ENCODE data around the gene CTNNBL1.

CTNNBL1 gene

GRCh38 chr20:37912874-37913273, 219.0 kb downstream of the CTNNBL1 start:
- peaks cover 0 to 11% (median 0%) of the 10 kb centered on the region in 11 experiments; a peak in 6 of 22 replicates for H4K20me1 ChIP-seq
- no peak for TF ChIP-seq Cebpa-rat (IDR thresholded peaks at IDR 0.05)

DNA sequence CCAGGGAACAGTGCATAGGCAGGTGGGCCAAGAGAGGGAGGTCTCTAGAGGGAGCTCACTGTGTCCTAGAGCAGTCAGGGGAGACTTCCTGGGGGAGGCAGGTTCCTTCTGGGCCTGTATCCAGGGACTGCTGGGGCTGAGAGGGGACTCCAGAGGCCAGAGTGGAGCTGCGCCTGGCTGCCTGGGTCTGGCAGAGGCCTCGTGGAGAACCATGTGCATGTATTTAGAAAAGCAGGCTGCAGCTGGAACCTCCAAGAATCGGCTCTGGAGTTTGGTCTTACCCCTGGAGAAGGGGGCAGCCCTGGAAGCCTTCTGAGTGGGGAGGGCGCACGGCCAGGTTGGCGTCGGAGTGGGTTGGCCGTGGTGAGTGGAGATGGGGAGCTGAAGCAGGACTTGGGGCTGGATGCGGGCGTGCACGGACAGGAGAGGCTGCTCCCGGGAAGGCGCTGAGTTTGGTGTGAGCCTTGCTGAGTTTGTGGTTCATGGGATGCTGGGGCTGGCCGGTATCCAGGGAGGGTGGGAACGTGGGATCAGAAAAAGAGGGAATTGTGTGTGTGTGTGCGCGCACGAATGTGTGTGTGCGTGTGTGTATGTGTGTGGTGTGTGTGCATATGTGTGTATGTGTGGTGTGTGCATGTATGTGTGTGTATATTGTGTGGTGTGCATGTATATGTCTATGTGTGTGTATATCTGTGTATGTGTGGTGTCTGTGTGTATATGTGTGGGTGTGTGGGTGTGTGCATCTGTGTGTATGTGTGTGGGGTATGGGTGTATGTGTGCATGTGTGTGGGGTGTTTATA, 219.9 kb downstream of the CTNNBL1 start:
- no peak overlapping the region for H3K27ac ChIP-seq
- no peaks in the 10 kb centered on the region for H3K9me3 ChIP-seq (replicated peaks in 1 of 11)
- no peak overlapping the region for H3K4me3 ChIP-seq
- no peak for TF ChIP-seq Cebpa-rat (IDR thresholded peaks at IDR 0.05)
- H3K36me3 ChIP-seq = no peaks in the 10 kb centered on the region
- H4K20me1 ChIP-seq = peaks cover 0 to 11% (median 0%) of the 10 kb centered on the region in 11 experiments; a peak in 6 of 22 replicates
- H3K9ac ChIP-seq = no peak overlapping the region
- peaks cover 0 to 15% (median 8%) of the 10 kb centered on the region in 10 experiments; a peak in 17 of 20 replicates for H3K4me1 ChIP-seq
- H3K27me3 ChIP-seq = peaks cover 41 to 88% (median 73%) of the 10 kb centered on the region in 11 experiments
- no peak overlapping the region for H3K4me2 ChIP-seq

More at GRCh38 chr20:37912874-37913273, 219.0 kb downstream of the CTNNBL1 start:
- Histone ChIP-seq H3K4me2 (no peak overlapping the region), H3K27me3 (peaks cover 43 to 88% (median 73%) of the 10 kb centered on the region in 11 experiments), H3K4me1 (peaks cover 0 to 15% (median 8%) of the 10 kb centered on the region in 10 experiments; a peak in 17 of 20 replicates), H3K4me3 (no peak overlapping the region), H3K27ac (no peak overlapping the region), H3K9ac (no peak overlapping the region), H3K36me3 (no peaks in the 10 kb centered on the region), H3K9me3 (replicated peaks in 1 of 11) (no peaks in the 10 kb centered on the region)

DNA sequence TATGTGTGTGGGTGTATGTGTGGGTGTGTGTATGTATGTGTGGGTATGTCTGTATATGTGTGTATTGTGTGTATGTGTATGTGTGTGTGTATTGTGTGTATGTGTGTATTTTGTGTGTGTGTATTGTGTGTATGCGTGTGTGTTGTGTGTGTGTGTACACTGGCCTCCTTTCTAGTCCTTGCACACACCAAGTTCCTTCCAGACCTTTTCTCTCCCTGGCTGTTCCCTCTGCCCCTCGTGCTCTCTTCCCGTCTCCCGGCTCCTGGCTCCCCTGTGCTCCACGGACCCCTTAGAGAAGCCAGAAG, 220.5 kb downstream of the CTNNBL1 start:
- H3K4me3 ChIP-seq = no peak overlapping the region
- peak overlapping the region; percentile 34 to 75 (median 59); a peak in 20 of 22 replicates for H3K4me2 ChIP-seq
- no peaks in the 10 kb centered on the region for H3K36me3 ChIP-seq
- H4K20me1 ChIP-seq = peaks cover 0 to 11% (median 0%) of the 10 kb centered on the region in 11 experiments; a peak in 6 of 22 replicates
- H3K4me1 ChIP-seq = peaks cover 0 to 15% (median 8%) of the 10 kb centered on the region in 10 experiments; a peak in 17 of 20 replicates
- H3K27ac ChIP-seq = no peak overlapping the region
- TF ChIP-seq Cebpa-rat (IDR thresholded peaks at IDR 0.05) = no peak
- H3K9me3 ChIP-seq (replicated peaks in 1 of 11) = no peaks in the 10 kb centered on the region
- peaks cover 41 to 85% (median 71%) of the 10 kb centered on the region in 11 experiments for H3K27me3 ChIP-seq
- peak overlapping the region in 2 of 11 experiments; percentile 3 to 43; a peak in 1 of 22 replicates for H3K9ac ChIP-seq

GRCh38 chr20:37914672-37915433, 221.0 kb downstream of the CTNNBL1 start:
- Histone ChIP-seq H3K27ac (no peak overlapping the region), H3K4me1 (peaks cover 0 to 15% (median 8%) of the 10 kb centered on the region in 10 experiments; a peak in 17 of 20 replicates), H3K4me2 (peak overlapping the region; percentile 34 to 75 (median 59)), H3K9me3 (replicated peaks in 1 of 11) (no peaks in the 10 kb centered on the region), H4K20me1 (peaks cover 0 to 11% (median 0%) of the 10 kb centered on the region in 11 experiments; a peak in 6 of 22 replicates), H3K27me3 (peaks cover 41 to 79% (median 66%) of the 10 kb centered on the region in 11 experiments), H3K9ac (peak overlapping the region in 8 of 11 experiments; percentile 2 to 56 (median 28); a peak in 9 of 22 replicates), H3K36me3 (no peaks in the 10 kb centered on the region), H3K4me3 (0 out of 20 replicates have a peak overlapping the region, but pooled peaks of 1 of the 10 experiments have one; percentile 7)
- no peak for TF ChIP-seq Cebpa-rat (IDR thresholded peaks at IDR 0.05)

- no peak overlapping the region for H3K4me3 ChIP-seq
- peaks cover 41 to 79% (median 66%) of the 10 kb centered on the region in 11 experiments for H3K27me3 ChIP-seq
- no peak overlapping the region for H3K27ac ChIP-seq
- peak overlapping the region in 5 of 11 experiments; percentile 46 to 75 (median 62); a peak in 5 of 22 replicates for H3K4me2 ChIP-seq
- H3K4me1 ChIP-seq = peaks cover 0 to 15% (median 8%) of the 10 kb centered on the region in 10 experiments; a peak in 17 of 20 replicates
- peak overlapping the region in 1 of 11 experiments; percentile 43; a peak in 1 of 22 replicates for H3K9ac ChIP-seq
- no peak for TF ChIP-seq Cebpa-rat (IDR thresholded peaks at IDR 0.05)
- H3K9me3 ChIP-seq (replicated peaks in 1 of 11) = no peaks in the 10 kb centered on the region
- peaks cover 0 to 11% (median 0%) of the 10 kb centered on the region in 11 experiments; a peak in 6 of 22 replicates for H4K20me1 ChIP-seq
- no peaks in the 10 kb centered on the region for H3K36me3 ChIP-seq
Observed at GRCh38 chr20:37915434-37915787, 221.6 kb downstream of the CTNNBL1 start.

GRCh38 chr20:37915800-37916570, 222.2 kb downstream of the CTNNBL1 start:
- Histone ChIP-seq H3K9ac (no peak overlapping the region), H3K27me3 (peaks cover 41 to 79% (median 66%) of the 10 kb centered on the region in 11 experiments), H3K27ac (no peak overlapping the region), H3K9me3 (replicated peaks in 1 of 11) (no peaks in the 10 kb centered on the region), H3K4me3 (no peak overlapping the region), H3K4me1 (peaks cover under 1 to 15% (median 9%) of the 10 kb centered on the region in 10 experiments; a peak in 17 of 20 replicates), H3K4me2 (no peak overlapping the region), H3K36me3 (no peaks in the 10 kb centered on the region), H4K20me1 (peaks cover 0 to 11% (median 0%) of the 10 kb centered on the region in 11 experiments; a peak in 6 of 22 replicates)
- TF ChIP-seq Cebpa-rat (IDR thresholded peaks at IDR 0.05) = no peak

DNA sequence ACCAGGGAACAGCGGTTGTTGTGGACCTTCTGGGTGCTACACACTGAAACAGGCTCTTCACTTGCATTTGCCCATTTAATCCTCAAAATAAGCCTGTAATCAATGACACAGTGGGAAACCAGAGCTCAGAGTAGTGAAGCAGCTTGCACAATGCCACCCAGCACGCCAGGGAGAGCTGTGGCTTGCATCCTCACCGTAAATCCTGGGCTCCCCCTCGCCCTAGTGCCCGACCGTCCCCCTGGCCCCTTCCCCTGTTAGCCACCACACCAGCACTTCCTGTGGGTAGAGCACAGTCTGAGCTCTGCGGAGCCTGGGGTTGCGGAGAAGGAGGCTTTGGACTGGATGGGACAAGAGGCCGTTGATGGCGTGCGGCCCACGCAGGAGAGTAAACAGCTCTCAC, 223.6 kb downstream of the CTNNBL1 start:
- Histone ChIP-seq H3K27ac (no peak overlapping the region), H4K20me1 (peaks cover 0 to 10% (median 0%) of the 10 kb centered on the region in 11 experiments; a peak in 5 of 22 replicates), H3K4me3 (no peak overlapping the region), H3K36me3 (no peaks in the 10 kb centered on the region), H3K9ac (no peak overlapping the region), H3K9me3 (replicated peaks in 1 of 11) (no peaks in the 10 kb centered on the region), H3K4me1 (peaks cover 5 to 16% (median 12%) of the 10 kb centered on the region in 10 experiments; a peak in 19 of 20 replicates), H3K27me3 (peaks cover 41 to 67% (median 62%) of the 10 kb centered on the region in 11 experiments), H3K4me2 (peak overlapping the region in 4 of 11 experiments; percentile 12 to 25 (median 12); a peak in 6 of 22 replicates)
- no peak for TF ChIP-seq Cebpa-rat (IDR thresholded peaks at IDR 0.05)

GRCh38 chr20:37918035-37918434, 224.2 kb downstream of the CTNNBL1 start:
- no peak overlapping the region for H3K9ac ChIP-seq
- H3K4me2 ChIP-seq = no peak overlapping the region
- peaks cover 41 to 61% (median 57%) of the 10 kb centered on the region in 11 experiments for H3K27me3 ChIP-seq
- H3K4me1 ChIP-seq = peaks cover 5 to 16% (median 12%) of the 10 kb centered on the region in 10 experiments; a peak in 19 of 20 replicates
- H3K9me3 ChIP-seq (replicated peaks in 1 of 11) = no peaks in the 10 kb centered on the region
- no peak overlapping the region for H3K27ac ChIP-seq
- peaks cover 0 to 8% (median 0%) of the 10 kb centered on the region in 11 experiments; a peak in 4 of 22 replicates for H4K20me1 ChIP-seq
- no peak for TF ChIP-seq Cebpa-rat (IDR thresholded peaks at IDR 0.05)
- no peak overlapping the region for H3K4me3 ChIP-seq
- H3K36me3 ChIP-seq = no peaks in the 10 kb centered on the region
